Measurements from ENCODE around the gene CELSR2.
"Not testable (repeated sequence)": the region's sequence is repeated elsewhere in the genome, so short reads cannot be mapped to it uniquely, and the experiment has no call there.

CELSR2 gene

GRCh38 chr1:109280862-109281261, 31.5 kb downstream of the CELSR2 start:
- no peak for DNase-seq (ENCODE audit: low read depth, low spot score)

- no peak for DNase-seq (ENCODE audit: low read depth, low spot score)
These were observed 32.5 kb downstream of the CELSR2 start for GRCh38 chr1:109281680-109282496.

- DNase-seq (ENCODE audit: low read depth, low spot score) = no peak
These were observed 33.2 kb downstream of the CELSR2 start for GRCh38 chr1:109282497-109282951.

- DNase-seq (ENCODE audit: low read depth, low spot score) = peak; percentile 79
These were observed 33.8 kb downstream of the CELSR2 start, which contains the start of gene PSRC1 for GRCh38 chr1:109282952-109283747. Gene PSRC1, minus strand, starts transcription at chr1:109283145.

GRCh38 chr1:109283748-109284600, 34.6 kb downstream of the CELSR2 start:
- no peak for DNase-seq (ENCODE audit: low read depth, low spot score)

GRCh38 chr1:109286762-109287161, 37.4 kb downstream of the CELSR2 start:
- DNase-seq (ENCODE audit: low read depth, low spot score) = not testable (repeated sequence)

- DNase-seq (ENCODE audit: low read depth, low spot score) = no peak
These were observed 40.8 kb downstream of the CELSR2 start for GRCh38 chr1:109290137-109290536.

GRCh38 chr1:109290998-109291397, 41.7 kb downstream of the CELSR2 start:
- no peak for DNase-seq (ENCODE audit: low read depth, low spot score)

GRCh38 chr1:109292364-109292763, 43.0 kb downstream of the CELSR2 start:
- DNase-seq (ENCODE audit: low read depth, low spot score) = no peak

GRCh38 chr1:109293026-109293425, 43.7 kb downstream of the CELSR2 start:
- DNase-seq (ENCODE audit: low read depth, low spot score) = no peak

GRCh38 chr1:109294481-109294880, 45.1 kb downstream of the CELSR2 start:
- no peak for DNase-seq (ENCODE audit: low read depth, low spot score)

GRCh38 chr1:109295712-109296415, 46.5 kb downstream of the CELSR2 start:
- DNase-seq (ENCODE audit: low read depth, low spot score) = no peak

- DNase-seq (ENCODE audit: low read depth, low spot score) = no peak
These were observed 47.4 kb downstream of the CELSR2 start for GRCh38 chr1:109296782-109297181.

GRCh38 chr1:109298666-109299557, 49.6 kb downstream of the CELSR2 start:
- no peak for DNase-seq (ENCODE audit: low read depth, low spot score)

GRCh38 chr1:109299558-109300343, 50.4 kb downstream of the CELSR2 start:
- no peak for DNase-seq (ENCODE audit: low read depth, low spot score)

- DNase-seq (ENCODE audit: low read depth, low spot score) = no peak
These were observed 51.4 kb downstream of the CELSR2 start for GRCh38 chr1:109300650-109301151.

GRCh38 chr1:109301874-109302273, 52.5 kb downstream of the CELSR2 start:
- DNase-seq (ENCODE audit: low read depth, low spot score) = no peak

GRCh38 chr1:109304226-109304920, 55.0 kb downstream of the CELSR2 start:
- no peak for DNase-seq (ENCODE audit: low read depth, low spot score)

Data from activated naive CD8-positive, alpha-beta T cell treated with anti-CD3 and anti-CD28 coated beads, Interleukin-2, amount 50 U/mL, for 16 hours (primary cell).